Measurements from ENCODE around the gene CRISP1.

The CRISP1 gene

DNA sequence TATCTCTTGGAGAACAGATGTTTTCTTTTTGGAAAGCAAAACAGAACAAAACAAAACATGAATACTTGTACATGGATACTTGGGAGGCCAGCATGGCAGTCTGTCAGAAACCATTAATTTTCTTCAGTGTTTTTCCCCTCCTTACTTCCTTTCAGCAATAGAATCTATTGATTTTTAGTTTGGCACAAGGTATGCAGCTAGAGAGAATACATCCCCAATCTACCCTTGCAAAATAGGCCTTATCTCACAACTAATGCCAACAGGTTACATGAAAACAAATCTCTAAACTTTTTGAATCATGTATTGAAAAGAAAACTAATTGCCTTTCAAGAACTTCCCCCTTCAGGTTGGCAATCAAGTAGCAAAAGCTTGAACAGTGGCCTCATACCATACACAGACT, 82.1 kb downstream of the CRISP1 start:
- ATAC-seq, result no peak

More for the DNA sequence above, 82.1 kb downstream of the CRISP1 start:
- TF ChIP-seq ZNF565 (CRISPR knock-in tag; conservative IDR thresholded peaks at IDR 0.05; ENCODE audit: low read depth) (no peak), ZFP30 (CRISPR knock-in tag; IDR thresholded peaks at IDR 0.05) (no peak), ARNTL (CRISPR knock-in tag; IDR thresholded peaks at IDR 0.05; ENCODE audit: borderline replicate concordance, low read depth) (no peak), TCF4 (CRISPR knock-in tag; IDR thresholded peaks at IDR 0.05; ENCODE audit: borderline replicate concordance) (no peak), ZNF70 (CRISPR knock-in tag; IDR thresholded peaks at IDR 0.05) (no peak), CSDC2 (CRISPR knock-in tag; IDR thresholded peaks at IDR 0.05) (no peak), TOX (CRISPR knock-in tag; IDR thresholded peaks at IDR 0.05; ENCODE audit: borderline replicate concordance) (no peak), SNAI2 (CRISPR knock-in tag; IDR thresholded peaks at IDR 0.05) (no peak)
- TF ChIP-seq, protein P1, sequence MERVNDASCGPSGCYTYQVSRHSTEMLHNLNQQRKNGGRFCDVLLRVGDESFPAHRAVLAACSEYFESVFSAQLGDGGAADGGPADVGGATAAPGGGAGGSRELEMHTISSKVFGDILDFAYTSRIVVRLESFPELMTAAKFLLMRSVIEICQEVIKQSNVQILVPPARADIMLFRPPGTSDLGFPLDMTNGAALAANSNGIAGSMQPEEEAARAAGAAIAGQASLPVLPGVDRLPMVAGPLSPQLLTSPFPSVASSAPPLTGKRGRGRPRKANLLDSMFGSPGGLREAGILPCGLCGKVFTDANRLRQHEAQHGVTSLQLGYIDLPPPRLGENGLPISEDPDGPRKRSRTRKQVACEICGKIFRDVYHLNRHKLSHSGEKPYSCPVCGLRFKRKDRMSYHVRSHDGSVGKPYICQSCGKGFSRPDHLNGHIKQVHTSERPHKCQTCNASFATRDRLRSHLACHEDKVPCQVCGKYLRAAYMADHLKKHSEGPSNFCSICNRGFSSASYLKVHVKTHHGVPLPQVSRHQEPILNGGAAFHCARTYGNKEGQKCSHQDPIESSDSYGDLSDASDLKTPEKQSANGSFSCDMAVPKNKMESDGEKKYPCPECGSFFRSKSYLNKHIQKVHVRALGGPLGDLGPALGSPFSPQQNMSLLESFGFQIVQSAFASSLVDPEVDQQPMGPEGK (CRISPR knock-in tag; IDR thresholded peaks at IDR 0.05; ENCODE audit: borderline replicate concordance), result no peak
